A549 (cell line): ENCODE results near the gene TMEM186. TPM values are rescaled to one million over a fixed set of nuclear protein-coding genes. Genes with fewer than 3 reads are reported as not detected.

Experiments used
- ATAC-seq, 2 experiments: fragments of 200-7000 bp in 1 of 2; fragments of >200 bp in 1 of 2; cut with Nextera tagmentation in 1 of 2; cut with Tn5 transposase in 1 of 2; 3 replicates each; pipeline versions ENCODE4 v1.8.0 to v1.9.1; 2018 to 2020; ENCODE audit warnings: mild to moderate bottlenecking in 1 of 2, moderate library complexity in 1 of 2
- CTCF ChIA-PET: fragments of 300-600 bp; sonication (Branson Sonifier 250); formaldehyde crosslinking; extraction: SDS; loops from one replicate; lab custom pipeline; 2021; ENCODE audit warnings: antibody characterized with exemption, inconsistent platforms; lab: Yijun Ruan, JAX
- POLR2A ChIA-PET: fragments of 350-600 bp; formaldehyde crosslinking; extraction: SDS; loops from one replicate; lab custom pipeline; 2021; ENCODE audit warnings: antibody characterized with exemption, inconsistent platforms; lab: Yijun Ruan, JAX
- DNase-seq, 2 experiments: peaks; one replicate each; pipeline versions ENCODE4 v3.0.0 to v3.0.0-alpha.2; 2011 to 2016; ENCODE audit warnings: low read depth in 1 of 2, low spot score in 1 of 2
- FAIRE-seq: peaks from 2 replicates; lab custom pipeline; 2011; peaks lifted over from hg19 to GRCh38; lab: Jason Lieb, UNC
- H3K27ac ChIP-seq, 2 experiments: fragments of >200 bp; sonication (Bioruptor Twin); formaldehyde crosslinking; 3 replicates each; pipeline ENCODE4 v1.5.1; 2016 to 2017
- H3K4me1 ChIP-seq: fragments of >200 bp; sonication (Bioruptor Twin); formaldehyde crosslinking; 3 replicates; pipeline ENCODE4 v1.6.1; 2016
- H3K4me2 ChIP-seq: fragments of >200 bp; sonication (Bioruptor Twin); formaldehyde crosslinking; 3 replicates; pipeline ENCODE4 v1.6.1; 2016
- H3K4me3 ChIP-seq: fragments of >200 bp; sonication (Bioruptor Twin); formaldehyde crosslinking; 3 replicates; pipeline ENCODE4 v1.5.1; 2016
- H3K9me3 ChIP-seq: fragments of >200 bp; sonication (Bioruptor Twin); formaldehyde crosslinking; 3 replicates; pipeline ENCODE4 v1.6.1; 2016
- CBX2 ChIP-seq: fragments of 200-600 bp; sonication (generic); IDR thresholded peaks from 2 replicates; pipeline ENCODE4 v1.6.1; 2016; ENCODE audit warnings: low read depth, mild to moderate bottlenecking, borderline replicate concordance
- CBX8 ChIP-seq: fragments of 200-600 bp; sonication (generic); IDR thresholded peaks from 2 replicates; pipeline ENCODE4 v1.6.1; 2016
- CHD4 ChIP-seq: fragments of 200-600 bp; sonication (generic); IDR thresholded peaks from 2 replicates; pipeline ENCODE4 v1.6.1; 2016; ENCODE audit warnings: antibody characterized with exemption, mild to moderate bottlenecking, borderline replicate concordance
- E2F6 ChIP-seq: IDR thresholded peaks from 2 replicates; pipeline ENCODE4 v1.6.1; 2012; ENCODE audit warnings: low read depth, borderline replicate concordance
- EHMT2 ChIP-seq: fragments of 200-600 bp; sonication (generic); IDR thresholded peaks from 2 replicates; pipeline ENCODE4 v1.6.1; 2016; ENCODE audit warnings: antibody characterized with exemption, low read depth, mild to moderate bottlenecking, moderate library complexity
- ELK1 ChIP-seq: fragments of 150-350 bp; IDR thresholded peaks from 2 replicates; pipeline ENCODE4 v1.6.1; 2014; ENCODE audit warnings: low read depth, mild to moderate bottlenecking, low read length
- FOSL2 ChIP-seq, 2 experiments: fragments of 450-650 bp in 1 of 2; fragments of >200 bp in 1 of 2; sonication (Bioruptor Twin) in 1 of 2; formaldehyde crosslinking; IDR thresholded peaks; 2 replicates each; pipeline versions ENCODE4 v1.5.0 to v1.6.1; 2016 to 2020; ENCODE audit warnings: mild to moderate bottlenecking in 1 of 2, moderate library complexity in 1 of 2
- HEYL ChIP-seq: fragments of 250-450 bp; sonication (Bioruptor Pico); IDR thresholded peaks from 2 replicates; pipeline ENCODE4 v1.8.0; 2021; ENCODE audit warnings: mild to moderate bottlenecking, moderate library complexity
- HOXB13 ChIP-seq: fragments of 250-450 bp; sonication (Bioruptor Pico); IDR thresholded peaks from 2 replicates; pipeline ENCODE4 v1.5.0; 2020; ENCODE audit warnings: low read depth, mild to moderate bottlenecking, moderate library complexity
- HOXB5 ChIP-seq: fragments of 250-450 bp; sonication (Bioruptor Pico); IDR thresholded peaks from 2 replicates; pipeline ENCODE4 v1.5.0; 2020; ENCODE audit warnings: mild to moderate bottlenecking, moderate library complexity
- JUN ChIP-seq, 2 experiments: fragments of >200 bp; sonication (Bioruptor Twin); formaldehyde crosslinking; IDR thresholded peaks; 2 replicates in 1 of 2; 3 replicates in 1 of 2; pipeline ENCODE4 v1.6.1; 2016 to 2017
- JUNB ChIP-seq: fragments of >200 bp; sonication (Bioruptor Twin); formaldehyde crosslinking; IDR thresholded peaks from 2 replicates; pipeline ENCODE4 v1.6.1; 2016
- MAFK ChIP-seq: fragments of 450-650 bp; IDR thresholded peaks from 2 replicates; pipeline ENCODE4 v1.6.1; 2014; ENCODE audit not compliant: partially characterized antibody
- NPAS2 ChIP-seq: fragments of 250-450 bp; sonication (Bioruptor Pico); IDR thresholded peaks from 2 replicates; pipeline ENCODE4 v1.8.0; 2022; ENCODE audit warnings: mild to moderate bottlenecking, moderate library complexity, borderline replicate concordance
- PHF8 ChIP-seq: fragments of 200-600 bp; sonication (generic); IDR thresholded peaks from 2 replicates; pipeline ENCODE4 v1.6.1; 2016; ENCODE audit warnings: low read depth, mild to moderate bottlenecking, antibody characterized with exemption, moderate library complexity, borderline replicate concordance
- POLR2A ChIP-seq: IDR thresholded peaks from 2 replicates; pipeline ENCODE4 v1.6.1; 2012; ENCODE audit warnings: mild to moderate bottlenecking, low read length
- POLR2AphosphoS2 ChIP-seq: conservative IDR thresholded peaks from 2 replicates; pipeline ENCODE4 v1.6.1; 2012; ENCODE audit warnings: low read length, improper control_type of control experiment, inconsistent platforms
- RAD21 ChIP-seq, 2 experiments: fragments of >200 bp in 1 of 2; sonication (Bioruptor Twin) in 1 of 2; formaldehyde crosslinking in 1 of 2; IDR thresholded peaks in 1 of 2; conservative IDR thresholded peaks in 1 of 2; 2 replicates in 1 of 2; 3 replicates in 1 of 2; pipeline ENCODE4 v1.6.1; 2012 to 2018; ENCODE audit warnings: inconsistent platforms in 1 of 2
- RCOR1 ChIP-seq: fragments of 150-350 bp; IDR thresholded peaks from 2 replicates; pipeline ENCODE4 v1.6.1; 2014; ENCODE audit warnings: antibody characterized with exemption, low read length, low read depth
- RNF2 ChIP-seq: fragments of 200-600 bp; sonication (generic); IDR thresholded peaks from 2 replicates; pipeline ENCODE4 v1.6.1; 2016; ENCODE audit warnings: low read depth, mild to moderate bottlenecking, antibody characterized with exemption, moderate library complexity, borderline replicate concordance
- SREBF2 ChIP-seq: fragments of 450-650 bp; IDR thresholded peaks from 2 replicates; pipeline ENCODE4 v1.6.1; 2014; ENCODE audit warnings: mild to moderate bottlenecking, moderate library complexity
- ZC3H11A ChIP-seq: fragments of 450-650 bp; IDR thresholded peaks from 2 replicates; pipeline ENCODE4 v1.6.1; 2014; ENCODE audit warnings: antibody characterized with exemption, mild to moderate bottlenecking
- ZNF302 ChIP-seq: fragments of 250-450 bp; sonication (Bioruptor Pico); IDR thresholded peaks from 2 replicates; pipeline ENCODE4 v1.9.0; 2021; ENCODE audit warnings: inconsistent platforms, mild to moderate bottlenecking, moderate library complexity
- WGBS: methylation state at CpG from one replicate; pipeline ENCODE4 v1.1.6; 2017; ENCODE audit errors: missing lambda C conversion rate; 5-methylcytosine and 5-hydroxymethylcytosine counted together
- polyA plus RNA-seq, 4 experiments: library from polyadenylated mRNA; depleted of rRNA in 3 of 4; stranded (reverse); fragments of >200 nt; fragmentation: RNase III in 1 of 4; extraction: RNeasy Plus Mini Kit Qiagen cat#74134 plus additional on column Dnase treatment in 1 of 4; gene quantifications; 2 replicates in 3 of 4; 3 replicates in 1 of 4; pipeline ENCODE4 v1.2.3, GENCODE V29; 2011 to 2017
- TF ChIP-seq, protein P1 (sequence below): fragments of 250-450 bp; sonication (Bioruptor Pico); IDR thresholded peaks from 2 replicates; pipeline ENCODE4 v1.5.0; 2021; ENCODE audit warnings: mild to moderate bottlenecking, moderate library complexity, borderline replicate concordance
- TF ChIP-seq, protein P2 (sequence below): IDR thresholded peaks from 2 replicates; pipeline ENCODE4 v1.6.1; 2012
- TF ChIP-seq, protein P3 (sequence below): IDR thresholded peaks from 2 replicates; pipeline ENCODE4 v1.6.1; 2012

The TMEM186 gene
- polyA plus RNA-seq, 2 of the 4 experiments (the other 2 are of a cell fraction), result 10.9 to 12.7 TPM

DNA sequence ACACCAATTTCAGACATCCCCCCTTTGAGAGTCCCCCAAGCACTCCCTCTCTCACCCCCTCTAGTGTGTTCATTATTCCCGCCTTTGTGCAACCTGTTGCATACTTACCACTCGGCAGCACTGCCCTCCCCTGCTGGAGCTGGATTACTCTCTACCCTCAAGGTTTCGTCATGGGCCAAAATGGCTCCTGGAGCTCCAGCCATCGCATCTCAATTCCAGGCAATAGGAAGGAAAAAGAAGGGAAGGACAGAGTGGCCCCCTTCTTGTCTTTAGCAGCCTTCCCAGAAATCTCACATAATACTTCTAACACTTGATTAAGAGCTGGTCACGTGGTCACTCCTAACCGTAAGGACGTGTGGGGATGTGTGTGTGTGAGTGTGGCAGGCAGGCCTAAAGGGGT is 20.2 kb downstream of the TMEM186 start:
- WGBS, result 84% methylated on average over 6 of the region's 7 CpGs
- no peak for ATAC-seq
- H3K4me1 ChIP-seq, result no peaks in the 10 kb centered on the region
- ChIA-PET POLR2A (no interaction called here), CTCF (interaction anchor here (0.8 to 1.5 kb wide), 2 partner anchors 12 to 25 kb away, joined by 3 read pairs; no protein-coding TSS in a partner anchor)
- H3K4me3 ChIP-seq, result no peak overlapping the region
- no peaks in the 10 kb centered on the region for H3K9me3 ChIP-seq
- H3K4me2 ChIP-seq, result no peak overlapping the region
- no peak for TF ChIP-seq JUN (IDR thresholded peaks at IDR 0.05)
- DNase-seq, result no peak
- FAIRE-seq, result no peak
- no peak overlapping the region for H3K27ac ChIP-seq

GRCh38 chr16:8776129-8776584 is 21.3 kb downstream of the TMEM186 start:
- Histone ChIP-seq H3K9me3 (no peaks in the 10 kb centered on the region), H3K27ac (no peak overlapping the region), H3K4me3 (no peak overlapping the region), H3K4me1 (no peaks in the 10 kb centered on the region), H3K4me2 (no peak overlapping the region)
- CTCF ChIA-PET, result interaction anchor here (1.5 kb wide), 1 partner anchor 13 kb away, joined by 3 read pairs; no protein-coding TSS in a partner anchor
- 60% methylated on average over 9 of the region's 12 CpGs for WGBS
- FAIRE-seq, result no peak
- peak; percentile 35 to 38; a peak in 3 of 6 replicates for ATAC-seq
- DNase-seq, result no peak
- POLR2A ChIA-PET, result no interaction called here
- no peak for TF ChIP-seq RAD21 (conservative IDR thresholded peaks at IDR 0.05 in 1 of 2, IDR thresholded peaks at IDR 0.05 in 1 of 2)
- TF ChIP-seq EHMT2, result no peak
- TF ChIP-seq, protein P1, sequence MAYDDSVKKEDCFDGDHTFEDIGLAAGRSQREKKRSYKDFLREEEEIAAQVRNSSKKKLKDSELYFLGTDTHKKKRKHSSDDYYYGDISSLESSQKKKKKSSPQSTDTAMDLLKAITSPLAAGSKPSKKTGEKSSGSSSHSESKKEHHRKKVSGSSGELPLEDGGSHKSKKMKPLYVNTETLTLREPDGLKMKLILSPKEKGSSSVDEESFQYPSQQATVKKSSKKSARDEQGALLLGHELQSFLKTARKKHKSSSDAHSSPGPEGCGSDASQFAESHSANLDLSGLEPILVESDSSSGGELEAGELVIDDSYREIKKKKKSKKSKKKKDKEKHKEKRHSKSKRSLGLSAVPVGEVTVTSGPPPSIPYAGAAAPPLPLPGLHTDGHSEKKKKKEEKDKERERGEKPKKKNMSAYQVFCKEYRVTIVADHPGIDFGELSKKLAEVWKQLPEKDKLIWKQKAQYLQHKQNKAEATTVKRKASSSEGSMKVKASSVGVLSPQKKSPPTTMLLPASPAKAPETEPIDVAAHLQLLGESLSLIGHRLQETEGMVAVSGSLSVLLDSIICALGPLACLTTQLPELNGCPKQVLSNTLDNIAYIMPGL, result no peak
- TF ChIP-seq, protein P2, sequence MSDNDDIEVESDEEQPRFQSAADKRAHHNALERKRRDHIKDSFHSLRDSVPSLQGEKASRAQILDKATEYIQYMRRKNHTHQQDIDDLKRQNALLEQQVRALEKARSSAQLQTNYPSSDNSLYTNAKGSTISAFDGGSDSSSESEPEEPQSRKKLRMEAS, result no peak
- TF ChIP-seq RNF2, result no peak

- Histone ChIP-seq H3K4me1 (no peaks in the 10 kb centered on the region), H3K4me3 (no peak overlapping the region)
- TF ChIP-seq JUNB (no peak), CBX2 (no peak), RCOR1 (no peak), ZC3H11A (no peak), ZNF302 (CRISPR knock-in tag) (no peak), FOSL2 (IDR thresholded peaks at IDR 0.05) (no peak), FOSL2 (CRISPR knock-in tag; IDR thresholded peaks at IDR 0.05) (no peak), EHMT2 (no peak)
- TF ChIP-seq, all 56 proteins: peak for 0
- WGBS, result 9% methylated on average over 1 of the region's 1 CpG
- H3K9me3 ChIP-seq, result no peaks in the 10 kb centered on the region
- no peak overlapping the region for H3K4me2 ChIP-seq
- DNase-seq, result no peak
- no peak for FAIRE-seq
- ChIA-PET POLR2A (no interaction called here), CTCF (interaction anchor here (1.1 to 1.2 kb wide), 2 partner anchors 16 to 21 kb away, joined by 3 to 4 read pairs; no protein-coding TSS in a partner anchor)
- no peak for ATAC-seq
- no peak overlapping the region for H3K27ac ChIP-seq
Observed at GRCh38 chr16:8775359-8775758, 22.1 kb downstream of the TMEM186 start.

DNA sequence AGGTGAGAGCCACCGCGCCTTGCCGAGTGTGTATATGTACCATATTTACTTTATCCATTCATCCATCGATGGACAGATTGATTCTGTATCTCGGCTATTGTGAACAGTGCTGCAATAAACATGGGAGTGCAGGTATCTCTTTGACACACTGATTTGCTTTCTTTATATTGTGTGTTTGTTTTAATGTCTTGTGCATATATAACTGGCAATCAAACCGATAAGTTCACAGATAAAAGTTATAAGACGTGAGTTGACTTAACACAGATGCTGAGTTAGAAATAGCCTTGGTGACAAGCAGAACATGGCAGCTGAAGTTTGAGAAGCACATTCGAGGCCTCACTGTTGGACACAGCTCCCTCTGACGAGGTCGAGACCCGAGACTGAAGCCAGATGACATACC is 23.2 kb downstream of the TMEM186 start:
- CTCF ChIA-PET, result interaction anchor here (0.6 to 1.2 kb wide), 4 partner anchors 16 to 25 kb away, joined by 3 to 5 read pairs (median 4); no protein-coding TSS in a partner anchor
- ATAC-seq, result no peak
- Histone ChIP-seq H3K27ac (no peak overlapping the region), H3K4me3 (no peak overlapping the region), H3K4me1 (no peaks in the 10 kb centered on the region), H3K9me3 (no peaks in the 10 kb centered on the region), H3K4me2 (no peak overlapping the region)
- no peak for DNase-seq
- no peak for FAIRE-seq
- TF ChIP-seq HEYL (no peak), POLR2A (no peak), HOXB13 (no peak), MAFK (no peak), SREBF2 (no peak), E2F6 (no peak), NPAS2 (CRISPR knock-in tag) (no peak), ELK1 (no peak), RNF2 (no peak), POLR2AphosphoS2 (no peak), PHF8 (no peak), CBX2 (no peak), CHD4 (no peak), HOXB5 (CRISPR knock-in tag) (no peak), CBX8 (no peak), EHMT2 (no peak), RAD21 (conservative IDR thresholded peaks at IDR 0.05 in 1 of 2, IDR thresholded peaks at IDR 0.05 in 1 of 2) (no peak)
- TF ChIP-seq, protein P3, sequence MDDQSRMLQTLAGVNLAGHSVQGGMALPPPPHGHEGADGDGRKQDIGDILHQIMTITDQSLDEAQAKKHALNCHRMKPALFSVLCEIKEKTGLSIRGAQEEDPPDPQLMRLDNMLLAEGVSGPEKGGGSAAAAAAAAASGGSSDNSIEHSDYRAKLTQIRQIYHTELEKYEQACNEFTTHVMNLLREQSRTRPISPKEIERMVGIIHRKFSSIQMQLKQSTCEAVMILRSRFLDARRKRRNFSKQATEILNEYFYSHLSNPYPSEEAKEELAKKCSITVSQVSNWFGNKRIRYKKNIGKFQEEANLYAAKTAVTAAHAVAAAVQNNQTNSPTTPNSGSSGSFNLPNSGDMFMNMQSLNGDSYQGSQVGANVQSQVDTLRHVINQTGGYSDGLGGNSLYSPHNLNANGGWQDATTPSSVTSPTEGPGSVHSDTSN, result no peak
- WGBS, result 80% methylated on average over 11 of the region's 11 CpGs
- POLR2A ChIA-PET, result no interaction called here
